HUES48 (cell line): ENCODE results near the gene SYTL1.
"Not testable (repeated sequence)": the region's sequence is repeated elsewhere in the genome, so short reads cannot be mapped to it uniquely, and the experiment has no call there.

Experiments used
- H3K27ac ChIP-seq: one replicate; pipeline ENCODE4 v1.7.0; 2013; ENCODE audit warnings: low read depth, low read length, inconsistent platforms
- H3K27me3 ChIP-seq: 2 replicates; pipeline ENCODE4 v1.6.1; 2013; ENCODE audit warnings: mild to moderate bottlenecking, low read length; ENCODE audit not compliant: control insufficient read depth, insufficient read depth
- H3K36me3 ChIP-seq: 2 replicates; pipeline ENCODE4 v1.6.1; 2013; ENCODE audit warnings: low read length; ENCODE audit not compliant: control insufficient read depth, insufficient read depth
- H3K4me1 ChIP-seq: 2 replicates; pipeline ENCODE4 v1.6.1; 2013; ENCODE audit warnings: mild to moderate bottlenecking, low read length; ENCODE audit not compliant: control insufficient read depth, insufficient read depth
- H3K4me3 ChIP-seq: 2 replicates; pipeline ENCODE4 v1.5.1; 2013; ENCODE audit warnings: mild to moderate bottlenecking, low read depth, low read length
- H3K9ac ChIP-seq: 2 replicates; pipeline ENCODE4 v1.6.1; 2013; ENCODE audit warnings: mild to moderate bottlenecking, low read depth, low read length, moderate library complexity
- H3K9me3 ChIP-seq: 2 replicates; pipeline ENCODE4 v1.6.1; 2013; ENCODE audit warnings: low read length; ENCODE audit not compliant: control insufficient read depth, insufficient read depth

Gene SYTL1

DNA sequence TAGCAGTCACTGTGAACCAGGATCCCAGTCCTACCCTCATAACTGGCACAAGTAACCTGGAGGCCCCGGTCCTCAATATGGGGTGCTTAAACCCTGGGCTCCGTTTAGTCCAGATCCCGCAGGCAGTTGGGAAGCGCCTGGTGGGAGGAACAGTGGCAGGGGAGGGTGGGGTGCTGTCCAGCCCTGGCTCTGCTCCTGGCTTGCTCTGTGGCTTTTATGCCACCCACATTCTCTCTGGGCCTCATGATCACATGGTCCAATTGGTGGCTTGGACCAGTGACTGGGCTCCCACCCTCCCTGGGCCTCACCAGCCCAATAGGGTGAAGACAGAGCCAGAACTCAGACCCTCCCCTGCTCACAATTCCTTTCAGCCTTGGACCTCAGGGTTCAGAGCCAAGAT, 38.4 kb downstream of the SYTL1 start:
- Histone ChIP-seq H3K27ac (no peak overlapping the region), H3K4me1 (no peaks in the 10 kb centered on the region), H3K36me3 (no peaks in the 10 kb centered on the region)

DNA sequence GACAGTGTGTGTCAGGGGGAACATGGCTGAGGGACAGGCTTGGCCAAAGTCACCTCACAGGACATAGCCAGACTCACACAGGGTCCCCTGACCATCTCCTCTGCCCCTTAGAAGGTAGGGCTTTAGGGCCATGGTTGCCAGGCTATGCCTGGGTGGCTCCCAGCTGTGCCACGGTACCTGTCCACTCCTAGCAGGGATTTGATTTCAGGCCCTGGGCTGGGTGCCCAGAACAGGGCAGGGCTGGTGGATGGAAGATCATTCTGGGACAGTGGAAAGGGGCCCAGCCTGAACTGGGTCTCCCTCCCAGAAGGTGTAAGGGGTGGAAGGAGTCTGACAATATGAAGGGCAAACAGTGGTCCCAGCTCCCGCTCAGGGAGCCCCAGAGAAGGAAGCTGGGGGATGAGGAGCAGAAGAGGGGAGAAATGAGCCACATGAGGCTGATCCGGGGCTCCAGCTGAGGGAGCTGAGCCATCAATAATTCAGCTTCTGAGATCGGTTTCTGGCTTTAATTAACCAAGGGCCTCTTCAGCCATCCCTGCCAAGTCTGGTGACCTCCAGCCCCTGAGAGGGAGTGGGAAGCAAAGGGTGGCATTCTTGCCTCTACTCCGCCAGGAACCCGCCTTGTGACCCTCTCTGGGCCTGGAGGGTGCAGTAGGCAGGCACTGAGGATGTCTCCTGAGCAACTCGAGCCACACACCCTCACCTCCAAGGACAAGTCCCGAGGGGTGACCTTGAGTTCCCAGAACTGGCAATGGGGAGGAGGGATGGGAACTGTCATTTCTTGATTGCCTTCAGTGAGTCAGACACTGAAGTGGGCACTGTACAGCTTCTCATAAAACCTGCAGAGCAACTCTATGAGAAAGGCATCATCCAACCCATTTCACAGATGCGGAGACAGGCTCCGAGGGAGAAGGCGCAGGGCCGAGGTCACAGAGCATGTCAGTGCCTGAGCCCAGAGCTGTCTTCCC, 39.2 kb downstream of the SYTL1 start:
- Histone ChIP-seq H3K27ac (no peak overlapping the region), H3K36me3 (no peaks in the 10 kb centered on the region)

More for the DNA sequence above, 38.4 kb downstream of the SYTL1 start:
- Histone ChIP-seq H3K9me3 (no peaks in the 10 kb centered on the region), H3K9ac (no peak overlapping the region), H3K4me3 (no peak overlapping the region), H3K27me3 (peaks cover 10% of the 10 kb centered on the region)

DNA sequence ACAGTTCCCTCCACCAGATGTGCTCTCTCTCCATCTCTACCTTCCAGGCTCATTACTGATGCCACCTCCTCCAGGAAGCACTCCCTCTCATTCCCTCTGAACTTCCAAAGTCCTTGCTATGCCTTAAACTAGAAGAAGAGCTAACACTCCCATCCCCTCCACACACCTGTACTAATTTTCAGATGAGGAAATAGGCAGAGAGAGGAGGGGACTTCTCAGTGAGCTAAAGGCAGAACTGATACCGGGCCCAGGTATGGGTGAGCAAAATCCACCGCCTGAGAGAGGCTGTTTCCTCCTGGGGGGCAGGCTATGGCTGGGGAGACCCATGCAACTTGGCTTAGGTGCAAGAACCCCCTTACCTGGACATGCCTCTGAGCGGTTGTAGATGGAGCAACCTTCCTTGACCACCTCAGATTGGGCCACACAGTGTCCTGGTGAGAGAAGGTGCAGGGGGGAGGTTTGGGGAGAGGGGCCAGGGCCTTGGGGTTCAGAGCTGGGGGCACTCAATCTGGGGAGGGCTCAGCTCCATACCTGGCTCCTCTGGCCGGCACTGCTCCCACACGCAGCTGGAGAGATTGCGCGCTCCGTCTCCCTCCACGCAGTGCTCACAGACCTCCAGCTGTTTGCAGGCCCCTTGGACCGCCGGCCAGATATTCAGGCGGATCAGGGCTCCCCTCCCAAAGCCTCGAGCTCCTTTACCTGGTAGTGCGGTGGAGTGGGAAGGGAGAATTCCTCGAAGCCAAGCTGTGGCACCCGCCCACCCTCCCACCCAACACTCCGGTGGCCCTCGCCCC, 40.3 kb downstream of the SYTL1 start:
- no peaks in the 10 kb centered on the region for H3K4me1 ChIP-seq

More for the DNA sequence above, 39.2 kb downstream of the SYTL1 start:
- Histone ChIP-seq H3K9ac (no peak overlapping the region), H3K27me3 (peaks cover 10% of the 10 kb centered on the region), H3K9me3 (no peaks in the 10 kb centered on the region), H3K4me1 (no peaks in the 10 kb centered on the region), H3K4me3 (no peak overlapping the region)

GRCh38 chr1:27383039-27383605, 41.3 kb downstream of the SYTL1 start, which contains the start of gene CD164L2:
TSS of gene CD164L2 (minus strand) at chr1:27383333. CDS start at chr1:27383239, 94 bp downstream.
- Histone ChIP-seq H3K9ac (no peak within 1 kb of the TSS), H3K9me3 (no peaks in the 10 kb centered on the region), H3K4me1 (no peaks in the 10 kb centered on the region), H3K27ac (no peak within 1 kb of the TSS), H3K36me3 (no peaks in the 10 kb centered on the region), H3K4me3 (peak within 1 kb of the TSS; percentile 58), H3K27me3 (peaks cover 10% of the 10 kb centered on the region)

More for the DNA sequence above, 40.3 kb downstream of the SYTL1 start:
- Histone ChIP-seq H3K9me3 (no peaks in the 10 kb centered on the region), H3K27me3 (peaks cover 10% of the 10 kb centered on the region), H3K4me3 (no peak overlapping the region; the same call in 1 of the 2 replicates), H3K27ac (no peak overlapping the region), H3K9ac (no peak overlapping the region), H3K36me3 (no peaks in the 10 kb centered on the region)

- Histone ChIP-seq H3K4me1 (no peaks in the 10 kb centered on the region), H3K4me3 (no peak overlapping the region), H3K27me3 (peaks cover 10% of the 10 kb centered on the region), H3K27ac (no peak overlapping the region), H3K36me3 (no peaks in the 10 kb centered on the region), H3K9ac (no peak overlapping the region), H3K9me3 (no peaks in the 10 kb centered on the region)
Measured at GRCh38 chr1:27383661-27384060, 41.8 kb downstream of the SYTL1 start.

DNA sequence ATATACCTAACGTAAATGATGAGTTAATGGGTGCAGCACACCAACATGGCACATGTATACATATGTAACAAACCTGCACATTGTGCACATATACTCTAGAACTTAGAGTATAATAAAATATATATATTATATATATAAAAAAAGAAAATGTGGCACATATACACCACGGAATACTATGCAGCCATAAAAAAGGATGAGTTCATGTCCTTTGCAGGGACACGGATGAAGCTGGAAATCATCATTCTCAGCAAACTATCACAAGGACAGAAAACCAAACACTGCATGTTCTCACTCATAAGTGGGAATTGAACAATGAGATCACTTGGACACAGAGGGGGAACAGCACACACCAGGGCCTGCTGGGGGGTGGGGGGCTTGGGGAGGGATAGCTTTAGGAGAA, 43.0 kb downstream of the SYTL1 start:
- not testable (repeated sequence) for H3K36me3 ChIP-seq, H3K9me3 ChIP-seq, H3K4me1 ChIP-seq, H3K9ac ChIP-seq, H3K27ac ChIP-seq, H3K4me3 ChIP-seq
- peaks cover 10% of the 10 kb centered on the region for H3K27me3 ChIP-seq

DNA sequence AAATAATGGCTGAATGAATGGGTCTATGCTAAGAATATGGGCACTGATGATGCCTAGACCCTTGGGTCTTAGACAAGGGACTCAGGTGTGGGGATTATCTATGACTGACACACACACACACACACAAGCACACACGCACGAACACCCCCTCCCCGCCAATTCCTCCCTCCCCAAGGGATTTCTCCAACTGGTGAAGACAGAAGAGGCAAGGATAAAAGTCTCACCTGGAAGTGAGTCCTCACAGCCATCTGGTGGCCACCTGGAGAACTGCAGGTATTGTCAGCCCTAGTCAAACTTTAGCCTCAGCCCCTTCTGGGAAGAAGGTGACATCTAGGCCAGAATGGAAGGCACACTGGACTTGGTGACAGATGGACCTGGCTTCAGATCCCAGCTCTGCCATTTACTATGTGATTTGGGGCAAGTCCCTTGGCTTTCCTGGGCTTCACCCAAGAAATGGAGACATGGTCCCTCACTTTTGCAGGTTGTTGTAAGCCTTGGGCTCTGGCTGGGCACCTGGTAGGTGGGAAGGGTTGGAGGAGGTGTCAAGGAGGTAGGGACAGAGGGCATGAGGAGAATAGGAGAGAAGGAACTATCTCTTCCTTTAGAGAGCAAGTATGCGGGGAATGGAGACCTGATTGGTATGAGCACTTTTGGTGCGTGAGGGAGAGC, 46.6 kb downstream of the SYTL1 start:
- Histone ChIP-seq H3K36me3 (no peaks in the 10 kb centered on the region), H3K27me3 (no peaks in the 10 kb centered on the region), H3K4me1 (peaks cover 12% of the 10 kb centered on the region), H3K4me3 (no peak overlapping the region), H3K9me3 (no peaks in the 10 kb centered on the region), H3K9ac (no peak overlapping the region), H3K27ac (no peak overlapping the region)

DNA sequence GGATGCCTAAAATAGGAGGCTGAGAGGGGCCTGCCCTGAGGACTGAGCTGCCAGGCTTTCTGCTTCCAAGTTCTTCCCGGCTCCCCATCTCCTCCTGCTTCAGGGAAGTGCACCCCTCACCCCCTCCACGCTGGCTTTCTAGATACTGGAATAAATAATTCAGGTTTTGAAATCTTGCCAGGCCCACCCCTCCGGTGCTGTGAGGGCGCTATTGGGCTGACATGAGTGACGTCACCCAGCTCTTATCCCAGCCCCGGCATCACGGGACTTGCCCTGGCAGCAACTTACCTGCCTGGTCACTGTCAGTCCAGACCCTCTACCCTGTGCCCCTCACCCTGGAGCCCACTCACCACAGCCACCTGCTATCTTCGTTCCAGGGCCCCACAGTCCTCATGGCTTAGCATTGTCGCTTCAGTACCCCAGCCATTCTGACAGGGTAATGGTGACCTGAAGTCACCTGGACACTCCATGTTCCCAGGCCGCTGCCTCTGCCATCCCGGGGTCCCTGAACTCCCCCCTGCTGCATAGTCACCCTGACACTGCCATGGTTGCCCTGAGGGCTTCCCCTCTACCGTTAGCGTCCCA, 49.8 kb downstream of the SYTL1 start:
- peaks cover 12% of the 10 kb centered on the region for H3K4me1 ChIP-seq
- H3K36me3 ChIP-seq: no peaks in the 10 kb centered on the region; the same call in 1 of the 2 replicates
- H3K27ac ChIP-seq: no peak overlapping the region
- H3K27me3 ChIP-seq: no peaks in the 10 kb centered on the region
- no peak overlapping the region; the same call in 1 of the 2 replicates for H3K9ac ChIP-seq
- H3K4me3 ChIP-seq: peak overlapping the region; percentile 81
- no peaks in the 10 kb centered on the region for H3K9me3 ChIP-seq

GRCh38 chr1:27392096-27392777, 50.4 kb downstream of the SYTL1 start, which contains the start of gene GPR3:
TSS of gene GPR3 (plus strand) at chr1:27392622. CDS start at chr1:27393799, 1,177 bp downstream.
- H3K9me3 ChIP-seq: no peaks in the 10 kb centered on the region
- H3K4me3 ChIP-seq: peak within 1 kb of the TSS; percentile 81
- H3K27me3 ChIP-seq: no peaks in the 10 kb centered on the region
- peak within 1 kb of the TSS; percentile 62 for H3K27ac ChIP-seq
- H3K4me1 ChIP-seq: peaks cover 12% of the 10 kb centered on the region
- peak within 1 kb of the TSS; percentile 72 for H3K9ac ChIP-seq
- H3K36me3 ChIP-seq: no peaks in the 10 kb centered on the region; the same call in 1 of the 2 replicates
